Common myeloid progenitor, CD34-positive (primary cell): ENCODE measurements around the gene KRTAP9-6. TPM values are rescaled to one million over a fixed set of nuclear protein-coding genes. Genes with fewer than 3 reads are reported as not detected.
"Not testable (repeated sequence)": the region's sequence is repeated elsewhere in the genome, so short reads cannot be mapped to it uniquely, and the experiment has no call there.

Experiments used
- CTCF ChIA-PET: fragments of 350-600 bp; sonication (Branson Sonifier 250); formaldehyde crosslinking; loops from one replicate; lab custom pipeline; 2021; ENCODE audit warnings: antibody characterized with exemption; lab: Charles Lee
- POLR2A ChIA-PET: fragments of 350-600 bp; sonication (Branson Sonifier 250); formaldehyde crosslinking; loops from one replicate; lab custom pipeline; 2021; ENCODE audit warnings: antibody characterized with exemption; lab: Charles Lee
- DNase-seq, 3 donors: peaks; one replicate each; pipeline versions ENCODE4 v3.0.0 to v3.0.0-alpha.2; 2013
- H3K27ac ChIP-seq, 2 experiments: 1 replicate in 1 of 2; 2 replicates in 1 of 2; pipeline ENCODE4 v1.7.0; 2013; ENCODE audit warnings: inconsistent platforms in 2 of 2, low read length in 2 of 2, mild to moderate bottlenecking in 2 of 2, low read depth in 1 of 2, moderate library complexity in 1 of 2; ENCODE audit not compliant: severe bottlenecking in 2 of 2, insufficient read depth in 1 of 2, poor library complexity in 1 of 2
- H3K27me3 ChIP-seq, 5 experiments: replicated peaks in 2 of 5; 1 replicate in 3 of 5; 2 replicates in 2 of 5; pipeline versions ENCODE4 v1.6.1 to v1.7.0; 2013; ENCODE audit warnings: low read length in 4 of 5, mild to moderate bottlenecking in 2 of 5, moderate library complexity in 2 of 5, inconsistent platforms in 1 of 5; ENCODE audit not compliant: insufficient read depth in 5 of 5, control insufficient read depth in 4 of 5
- H3K36me3 ChIP-seq, 4 experiments: 1 replicate in 2 of 4; 2 replicates in 2 of 4; pipeline versions ENCODE4 v1.6.1 to v1.7.0; 2013; ENCODE audit warnings: low read length in 3 of 4, control low read depth in 1 of 4, mild to moderate bottlenecking in 1 of 4; ENCODE audit not compliant: control insufficient read depth in 4 of 4, insufficient read depth in 4 of 4
- H3K4me1 ChIP-seq, 4 experiments: 1 replicate in 3 of 4; 2 replicates in 1 of 4; pipeline versions ENCODE4 v1.6.1 to v1.7.1; 2013; ENCODE audit warnings: low read length in 3 of 4, mild to moderate bottlenecking in 3 of 4, control low read depth in 1 of 4, inconsistent platforms in 1 of 4, moderate library complexity in 1 of 4; ENCODE audit not compliant: control insufficient read depth in 4 of 4, insufficient read depth in 4 of 4; ENCODE audit errors: control extremely low read depth in 1 of 4
- H3K4me3 ChIP-seq, 7 experiments: 1 replicate in 4 of 7; 2 replicates in 3 of 7; pipeline versions ENCODE4 v1.5.1 to v1.7.0; 2013; ENCODE audit warnings: mild to moderate bottlenecking in 7 of 7, low read length in 6 of 7, moderate library complexity in 6 of 7, inconsistent platforms in 2 of 7, low read depth in 2 of 7, control low read depth in 1 of 7; ENCODE audit not compliant: insufficient read depth in 4 of 7, control insufficient read depth in 1 of 7; ENCODE audit errors: extremely low read depth in 1 of 7
- H3K9me3 ChIP-seq, 5 experiments: 1 replicate in 4 of 5; 2 replicates in 1 of 5; pipeline versions ENCODE4 v1.6.1 to v1.7.1; 2013; ENCODE audit warnings: low read length in 4 of 5, mild to moderate bottlenecking in 2 of 5, inconsistent platforms in 1 of 5, low read depth in 1 of 5, moderate library complexity in 1 of 5; ENCODE audit not compliant: control insufficient read depth in 4 of 5, insufficient read depth in 2 of 5; ENCODE audit errors: control extremely low read depth in 1 of 5
- WGBS: methylation state at CpG from one replicate; pipeline ENCODE4 v1.1.5; 2013; ENCODE audit not compliant: insufficient coverage; 5-methylcytosine and 5-hydroxymethylcytosine counted together
- polyA plus RNA-seq: library from polyadenylated mRNA; unstranded; fragments of 120-200 nt; gene quantifications from one replicate; pipeline ENCODE4 v1.2.1, GENCODE V29; 2013

KRTAP9-6 gene, protein sequence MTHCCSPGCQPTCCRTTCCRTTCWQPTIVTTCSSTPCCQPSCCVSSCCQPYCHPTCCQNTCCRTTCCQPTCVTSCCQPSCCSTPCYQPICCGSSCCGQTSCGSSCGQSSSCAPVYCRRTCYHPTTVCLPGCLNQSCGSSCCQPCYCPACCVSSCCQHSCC
- polyA plus RNA-seq: not detected

DNA sequence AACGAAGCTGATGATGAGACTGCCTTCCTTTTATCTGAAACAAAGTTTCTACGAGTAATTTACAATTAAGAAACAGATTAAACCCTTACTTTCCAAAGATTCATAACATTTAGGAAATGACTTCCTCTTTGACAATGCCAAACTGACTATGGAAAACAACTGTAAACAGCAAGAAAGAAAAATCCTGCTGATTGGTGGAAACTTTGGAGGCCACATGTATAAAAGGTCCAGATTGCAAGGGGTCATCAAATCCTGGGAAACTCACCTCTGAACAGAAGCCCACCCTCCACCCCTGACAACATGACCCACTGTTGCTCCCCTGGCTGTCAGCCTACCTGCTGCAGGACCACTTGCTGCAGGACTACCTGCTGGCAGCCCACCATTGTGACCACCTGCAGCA lies at the start of gene KRTAP9-6:
TSS of gene KRTAP9-6 (plus strand) at position 301 of the 400 bp plus-strand sequence. CDS start at position 301, 0 bp downstream.
- ChIA-PET POLR2A (no interaction called here), CTCF (interaction anchor here (0.6 kb wide), 1 partner anchor 66 kb away, joined by 3 read pairs; no protein-coding TSS in a partner anchor)
- Histone ChIP-seq H3K4me1 (no peaks in the 10 kb centered on the region), H3K4me3 (no peak within 1 kb of the TSS), H3K9me3 (no peaks in the 10 kb centered on the region), H3K27ac (no peak within 1 kb of the TSS), H3K36me3 (no peaks in the 10 kb centered on the region), H3K27me3 (peaks cover 0 to 5% (median 0%) of the 10 kb centered on the region in 5 experiments)
- WGBS: no CpG with 5 or more reads among the region's 2 CpGs
- no peak for DNase-seq

DNA sequence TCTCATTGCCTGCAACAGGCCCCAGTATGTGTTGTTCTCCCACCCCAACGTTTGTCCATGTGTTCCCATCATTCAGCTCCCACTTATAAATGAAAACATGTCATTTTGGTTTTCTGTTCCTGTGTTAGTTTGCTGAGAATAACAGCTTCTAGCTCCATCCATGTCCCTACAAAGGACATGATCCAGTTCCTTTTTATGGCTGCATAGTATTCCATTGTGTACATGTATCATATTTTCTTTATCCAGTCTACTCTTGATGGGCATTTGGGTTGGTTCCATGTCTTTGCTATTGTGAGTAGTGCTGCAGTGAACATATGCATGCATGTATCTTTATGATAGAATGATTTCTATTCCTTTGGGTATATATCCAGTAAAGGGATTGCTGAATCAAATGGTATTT lies 49.5 kb upstream of the KRTAP9-6 start:
- Histone ChIP-seq H3K9me3 (no peaks in the 10 kb centered on the region), H3K4me3 (no peak overlapping the region), H3K27ac (no peak overlapping the region), H3K4me1 (no peaks in the 10 kb centered on the region), H3K27me3 (no peaks in the 10 kb centered on the region), H3K36me3 (no peaks in the 10 kb centered on the region)
- no peak for DNase-seq
- WGBS: no CpG with 5 or more reads among the region's 1 CpG
- ChIA-PET POLR2A (no interaction called here), CTCF (no interaction called here)

- CTCF ChIA-PET: no interaction called here
- no peak for DNase-seq
- whole genome bisulfite sequencing: no CpG with 5 or more reads among the region's 2 CpGs
Observed at GRCh38 chr17:41223821-41224220, 41.4 kb upstream of the KRTAP9-6 start.

GRCh38 chr17:41226051-41226450 lies 39.1 kb upstream of the KRTAP9-6 start:
- Histone ChIP-seq H3K27me3 (no peaks in the 10 kb centered on the region), H3K9me3 (no peaks in the 10 kb centered on the region), H3K36me3 (no peaks in the 10 kb centered on the region), H3K4me3 (no peak overlapping the region), H3K27ac (no peak overlapping the region), H3K4me1 (no peaks in the 10 kb centered on the region)
- ChIA-PET CTCF (no interaction called here), POLR2A (no interaction called here)
- no peak for DNase-seq
- WGBS: 100% methylated on average over 1 of the region's 6 CpGs

More at GRCh38 chr17:41223821-41224220, 41.4 kb upstream of the KRTAP9-6 start:
- POLR2A ChIA-PET: no interaction called here
- no peak overlapping the region for H3K27ac ChIP-seq
- no peaks in the 10 kb centered on the region for H3K4me1 ChIP-seq
- H3K36me3 ChIP-seq: no peaks in the 10 kb centered on the region
- no peaks in the 10 kb centered on the region for H3K9me3 ChIP-seq
- H3K4me3 ChIP-seq: no peak overlapping the region
- H3K27me3 ChIP-seq: no peaks in the 10 kb centered on the region

DNA sequence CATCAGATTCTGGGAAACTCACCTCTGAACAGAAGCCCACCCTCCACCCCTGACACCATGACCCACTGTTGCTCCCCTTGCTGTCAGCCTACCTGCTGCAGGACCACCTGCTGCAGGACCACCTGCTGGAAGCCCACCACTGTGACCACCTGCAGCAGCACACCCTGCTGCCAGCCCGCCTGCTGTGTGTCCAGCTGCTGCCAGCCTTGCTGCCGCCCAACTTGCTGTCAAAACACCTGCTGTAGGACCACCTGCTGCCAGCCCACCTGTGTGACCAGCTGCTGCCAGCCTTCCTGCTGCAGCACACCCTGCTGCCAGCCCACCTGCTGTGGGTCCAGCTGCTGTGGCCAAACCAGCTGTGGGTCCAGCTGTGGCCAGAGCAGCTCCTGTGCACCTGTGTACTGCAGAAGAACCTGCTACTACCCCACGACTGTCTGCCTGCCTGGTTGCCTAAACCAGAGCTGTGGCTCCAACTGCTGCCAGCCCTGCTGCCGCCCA lies 38.5 kb upstream of the KRTAP9-6 start, which contains the start of gene KRTAP9-2:
TSS of gene KRTAP9-2 (plus strand) at position 51 of the 498 bp plus-strand sequence. CDS start at position 58, 7 bp downstream.
- H3K36me3 ChIP-seq, DNase-seq, H3K4me3 ChIP-seq, H3K4me1 ChIP-seq, POLR2A ChIA-PET, H3K27me3 ChIP-seq, H3K9me3 ChIP-seq, CTCF ChIA-PET, H3K27ac ChIP-seq: not testable (repeated sequence)
- WGBS: 40% methylated on average over 1 of the region's 4 CpGs

- Histone ChIP-seq H3K4me1 (no peaks in the 10 kb centered on the region), H3K9me3 (peaks cover 0 to 1% (median 0%) of the 10 kb centered on the region in 5 experiments), H3K36me3 (no peaks in the 10 kb centered on the region), H3K27ac (no peak overlapping the region), H3K4me3 (no peak overlapping the region), H3K27me3 (peaks cover 0 to 2% (median 0%) of the 10 kb centered on the region in 5 experiments)
- no peak for DNase-seq
- ChIA-PET CTCF (no interaction called here), POLR2A (no interaction called here)
Observed at GRCh38 chr17:41230094-41230493, 35.1 kb upstream of the KRTAP9-6 start.

GRCh38 chr17:41231731-41232130 lies 33.4 kb upstream of the KRTAP9-6 start:
- ChIA-PET CTCF (no interaction called here), POLR2A (no interaction called here)
- no peak for DNase-seq
- Histone ChIP-seq H3K4me3 (no peak overlapping the region), H3K36me3 (no peaks in the 10 kb centered on the region), H3K27ac (no peak overlapping the region), H3K27me3 (peaks cover 0 to 2% (median 0%) of the 10 kb centered on the region in 5 experiments), H3K9me3 (peaks cover 0 to 1% (median 0%) of the 10 kb centered on the region in 5 experiments), H3K4me1 (no peaks in the 10 kb centered on the region)
- WGBS: 99% methylated on average over 6 of the region's 6 CpGs
